Neural cell (in vitro differentiated cells): ENCODE data around the gene DRAP1. TPM values are rescaled to one million over a fixed set of nuclear protein-coding genes. Genes with fewer than 3 reads are reported as not detected.
"Not testable (repeated sequence)": the region's sequence is repeated elsewhere in the genome, so short reads cannot be mapped to it uniquely, and the experiment has no call there.

Experiments used
- H2AFZ ChIP-seq: fragments of 200-600, 300-800 bp; sonication (generic), shearing (Covaris generic); 2 replicates; pipeline ENCODE4 v1.6.0; 2014; ENCODE audit warnings: low read depth, mild to moderate bottlenecking, antibody characterized with exemption, low read length, moderate library complexity
- H3F3A ChIP-seq: fragments of 200-600 bp; shearing (Covaris generic); 2 replicates; pipeline ENCODE4 v1.6.1; 2016; ENCODE audit warnings: mild to moderate bottlenecking, moderate library complexity, mixed read lengths, antibody characterized with exemption, low read length; ENCODE audit not compliant: insufficient read depth, poor library complexity, severe bottlenecking
- H3K27ac ChIP-seq: fragments of 200-600, 300-800 bp; sonication (generic), shearing (Covaris generic); 2 replicates; pipeline ENCODE4 v1.5.1; 2014; ENCODE audit warnings: mild to moderate bottlenecking, low read length, moderate library complexity
- H3K27me3 ChIP-seq: fragments of 300-800, 200-600 bp; sonication (generic), shearing (Covaris generic); 2 replicates; pipeline ENCODE4 v1.6.0; 2014; ENCODE audit warnings: mild to moderate bottlenecking, low read depth, low read length, moderate library complexity; ENCODE audit not compliant: insufficient read depth
- H3K36me3 ChIP-seq: fragments of 300-800, 200-600 bp; sonication (generic), shearing (Covaris generic); 2 replicates; pipeline ENCODE4 v1.5.1; 2014; ENCODE audit warnings: mild to moderate bottlenecking, antibody characterized with exemption, low read length, moderate library complexity; ENCODE audit not compliant: insufficient read depth
- H3K4me2 ChIP-seq: fragments of 300-800, 200-600 bp; sonication (generic), shearing (Covaris generic); 2 replicates; pipeline ENCODE4 v1.6.0; 2014; ENCODE audit warnings: mild to moderate bottlenecking, low read length
- H3K4me3 ChIP-seq: fragments of 300-800, 200-600 bp; sonication (generic), shearing (Covaris generic); 2 replicates; pipeline ENCODE4 v1.5.1; 2014; ENCODE audit warnings: mild to moderate bottlenecking, low read length, moderate library complexity
- H3K79me2 ChIP-seq: fragments of 200-600 bp; shearing (Covaris generic); replicated peaks from 2 replicates; pipeline ENCODE4 v1.6.0; 2014; ENCODE audit warnings: mild to moderate bottlenecking, low read length, moderate library complexity; ENCODE audit not compliant: insufficient read depth
- H3K9ac ChIP-seq: fragments of 300-800, 200-600 bp; sonication (generic), shearing (Covaris generic); 2 replicates; pipeline ENCODE4 v1.6.1; 2016; ENCODE audit warnings: mild to moderate bottlenecking, low read length, mixed read lengths
- H3K9me2 ChIP-seq: fragments of 200-600 bp; shearing (Covaris generic); 2 replicates; pipeline ENCODE4 v1.6.1; 2016; ENCODE audit warnings: mild to moderate bottlenecking, low read length, mixed read lengths; ENCODE audit not compliant: insufficient read depth
- H3K9me3 ChIP-seq: fragments of 200-600, 300-800 bp; sonication (generic), shearing (Covaris generic); 2 replicates; pipeline ENCODE4 v1.6.1; 2016; ENCODE audit warnings: mild to moderate bottlenecking, mixed run types, low read length, moderate library complexity, mixed read lengths
- H4K20me1 ChIP-seq: fragments of 200-600 bp; shearing (Covaris generic); 2 replicates; pipeline ENCODE4 v1.6.1; 2016; ENCODE audit warnings: mild to moderate bottlenecking, mixed run types; ENCODE audit not compliant: insufficient read depth
- EZH2 ChIP-seq: fragments of 200-600, 300-800 bp; shearing (Covaris generic), sonication (generic); IDR thresholded peaks from 2 replicates; pipeline ENCODE4 v1.6.1; 2014; ENCODE audit warnings: antibody characterized with exemption, low read length, borderline replicate concordance, mild to moderate bottlenecking; ENCODE audit not compliant: insufficient read depth, poor library complexity, severe bottlenecking
- MXI1 ChIP-seq: fragments of 450-650 bp; conservative IDR thresholded peaks from 2 replicates; pipeline ENCODE4 v1.6.1; 2014; ENCODE audit warnings: antibody characterized with exemption, mild to moderate bottlenecking; ENCODE audit not compliant: poor library complexity, severe bottlenecking
- POLR2AphosphoS5 ChIP-seq: IDR thresholded peaks from 2 replicates; pipeline ENCODE4 v1.6.1; 2012
- RAD21 ChIP-seq: fragments of 450-650 bp; conservative IDR thresholded peaks from 2 replicates; pipeline ENCODE4 v1.6.1; 2014; ENCODE audit warnings: antibody characterized with exemption, mild to moderate bottlenecking, moderate library complexity
- SMC3 ChIP-seq: fragments of 450-650 bp; conservative IDR thresholded peaks from 2 replicates; pipeline ENCODE4 v1.6.1; 2014; ENCODE audit warnings: antibody characterized with exemption, mild to moderate bottlenecking, moderate library complexity; ENCODE audit not compliant: poor library complexity
- polyA plus RNA-seq: library from polyadenylated mRNA; depleted of rRNA; stranded (reverse); fragments of >200 nt; gene quantifications from 2 replicates; pipeline ENCODE4 v1.2.3, GENCODE V29; 2014
- TF ChIP-seq, protein P1 (sequence below): fragments of 450-650 bp; IDR thresholded peaks from 2 replicates; pipeline ENCODE4 v1.5.1; 2014; ENCODE audit warnings: antibody characterized with exemption, mild to moderate bottlenecking, moderate library complexity; ENCODE audit not compliant: poor library complexity, severe bottlenecking
- TF ChIP-seq, protein P2 (sequence below): IDR thresholded peaks from 2 replicates; pipeline ENCODE4 v1.6.1; 2012; ENCODE audit warnings: borderline replicate concordance

DRAP1 gene
- polyA plus RNA-seq, 1 donor from 2014 or later, result 242 TPM

- Histone ChIP-seq H3K36me3 (no peaks in the 10 kb centered on the region), H2AFZ (no peak overlapping the region), H3K9me2 (no peaks in the 10 kb centered on the region), H3K4me2 (peak overlapping the region; percentile 84), H3K27me3 (no peaks in the 10 kb centered on the region), H3K79me2 (peaks cover 5% of the 10 kb centered on the region), H3K9me3 (no peaks in the 10 kb centered on the region), H3F3A (peaks cover 4% of the 10 kb centered on the region), H3K4me3 (peak overlapping the region; percentile 85), H4K20me1 (no peaks in the 10 kb centered on the region), H3K27ac (peak overlapping the region; percentile 83), H3K9ac (peak overlapping the region; percentile 90)
- no peak for TF ChIP-seq EZH2
- TF ChIP-seq, protein P1, sequence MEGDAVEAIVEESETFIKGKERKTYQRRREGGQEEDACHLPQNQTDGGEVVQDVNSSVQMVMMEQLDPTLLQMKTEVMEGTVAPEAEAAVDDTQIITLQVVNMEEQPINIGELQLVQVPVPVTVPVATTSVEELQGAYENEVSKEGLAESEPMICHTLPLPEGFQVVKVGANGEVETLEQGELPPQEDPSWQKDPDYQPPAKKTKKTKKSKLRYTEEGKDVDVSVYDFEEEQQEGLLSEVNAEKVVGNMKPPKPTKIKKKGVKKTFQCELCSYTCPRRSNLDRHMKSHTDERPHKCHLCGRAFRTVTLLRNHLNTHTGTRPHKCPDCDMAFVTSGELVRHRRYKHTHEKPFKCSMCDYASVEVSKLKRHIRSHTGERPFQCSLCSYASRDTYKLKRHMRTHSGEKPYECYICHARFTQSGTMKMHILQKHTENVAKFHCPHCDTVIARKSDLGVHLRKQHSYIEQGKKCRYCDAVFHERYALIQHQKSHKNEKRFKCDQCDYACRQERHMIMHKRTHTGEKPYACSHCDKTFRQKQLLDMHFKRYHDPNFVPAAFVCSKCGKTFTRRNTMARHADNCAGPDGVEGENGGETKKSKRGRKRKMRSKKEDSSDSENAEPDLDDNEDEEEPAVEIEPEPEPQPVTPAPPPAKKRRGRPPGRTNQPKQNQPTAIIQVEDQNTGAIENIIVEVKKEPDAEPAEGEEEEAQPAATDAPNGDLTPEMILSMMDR, result peak; percentile 51
These were observed 27.7 kb upstream of the DRAP1 start for GRCh38 chr11:65891219-65892136.

GRCh38 chr11:65892137-65892540 lies 27.1 kb upstream of the DRAP1 start:
- Histone ChIP-seq H3K9ac (peak overlapping the region; percentile 90), H3K4me3 (peak overlapping the region; percentile 85)
- H2AFZ ChIP-seq, H3K27ac ChIP-seq, H3K4me2 ChIP-seq, H3K9me2 ChIP-seq, H3K27me3 ChIP-seq, H3K79me2 ChIP-seq, H3K9me3 ChIP-seq, H4K20me1 ChIP-seq, H3K36me3 ChIP-seq, H3F3A ChIP-seq: not testable (repeated sequence)

DNA sequence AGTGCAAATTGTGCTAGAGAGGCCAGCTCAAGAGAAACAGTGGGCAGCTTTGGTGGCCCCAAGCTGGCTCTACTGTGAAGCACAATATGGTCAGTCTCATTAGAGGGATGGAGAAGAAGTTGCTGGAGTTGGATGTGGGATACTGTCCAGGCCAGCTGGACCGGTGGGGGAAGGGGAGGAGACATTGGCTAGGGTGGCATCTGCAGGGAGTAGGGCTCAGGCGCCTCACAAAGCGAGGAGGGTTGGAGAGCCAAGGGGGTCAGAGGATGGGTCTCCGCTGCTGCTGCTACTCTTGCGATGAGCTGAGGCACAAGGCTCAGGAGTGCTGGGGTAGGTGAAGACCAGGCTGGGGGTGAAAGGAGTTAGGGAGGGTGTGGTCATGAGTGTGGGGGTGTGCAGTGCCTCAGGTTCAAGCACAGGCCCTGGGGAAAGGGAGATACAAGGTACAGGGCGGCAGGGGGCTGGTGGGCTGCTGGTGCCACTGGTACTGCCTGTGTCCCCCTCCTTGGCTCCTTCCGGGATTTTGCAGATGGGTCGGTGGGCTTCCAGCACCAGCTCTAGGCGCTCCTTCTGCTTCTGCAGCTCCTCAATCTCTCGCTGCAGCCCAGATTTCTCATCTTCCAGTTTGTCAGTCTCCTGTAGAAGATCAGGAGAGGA lies 26.4 kb upstream of the DRAP1 start:
- H3K36me3 ChIP-seq, result no peaks in the 10 kb centered on the region
- H3K4me3 ChIP-seq, result peak overlapping the region; percentile 85

GRCh38 chr11:65894034-65894591 lies 25.1 kb upstream of the DRAP1 start:
- TF ChIP-seq POLR2AphosphoS5 (no peak), SMC3 (no peak), RAD21 (no peak), MXI1 (no peak)
- TF ChIP-seq, protein P2, sequence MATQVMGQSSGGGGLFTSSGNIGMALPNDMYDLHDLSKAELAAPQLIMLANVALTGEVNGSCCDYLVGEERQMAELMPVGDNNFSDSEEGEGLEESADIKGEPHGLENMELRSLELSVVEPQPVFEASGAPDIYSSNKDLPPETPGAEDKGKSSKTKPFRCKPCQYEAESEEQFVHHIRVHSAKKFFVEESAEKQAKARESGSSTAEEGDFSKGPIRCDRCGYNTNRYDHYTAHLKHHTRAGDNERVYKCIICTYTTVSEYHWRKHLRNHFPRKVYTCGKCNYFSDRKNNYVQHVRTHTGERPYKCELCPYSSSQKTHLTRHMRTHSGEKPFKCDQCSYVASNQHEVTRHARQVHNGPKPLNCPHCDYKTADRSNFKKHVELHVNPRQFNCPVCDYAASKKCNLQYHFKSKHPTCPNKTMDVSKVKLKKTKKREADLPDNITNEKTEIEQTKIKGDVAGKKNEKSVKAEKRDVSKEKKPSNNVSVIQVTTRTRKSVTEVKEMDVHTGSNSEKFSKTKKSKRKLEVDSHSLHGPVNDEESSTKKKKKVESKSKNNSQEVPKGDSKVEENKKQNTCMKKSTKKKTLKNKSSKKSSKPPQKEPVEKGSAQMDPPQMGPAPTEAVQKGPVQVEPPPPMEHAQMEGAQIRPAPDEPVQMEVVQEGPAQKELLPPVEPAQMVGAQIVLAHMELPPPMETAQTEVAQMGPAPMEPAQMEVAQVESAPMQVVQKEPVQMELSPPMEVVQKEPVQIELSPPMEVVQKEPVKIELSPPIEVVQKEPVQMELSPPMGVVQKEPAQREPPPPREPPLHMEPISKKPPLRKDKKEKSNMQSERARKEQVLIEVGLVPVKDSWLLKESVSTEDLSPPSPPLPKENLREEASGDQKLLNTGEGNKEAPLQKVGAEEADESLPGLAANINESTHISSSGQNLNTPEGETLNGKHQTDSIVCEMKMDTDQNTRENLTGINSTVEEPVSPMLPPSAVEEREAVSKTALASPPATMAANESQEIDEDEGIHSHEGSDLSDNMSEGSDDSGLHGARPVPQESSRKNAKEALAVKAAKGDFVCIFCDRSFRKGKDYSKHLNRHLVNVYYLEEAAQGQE, result no peak
- H3K27ac ChIP-seq, result no peak overlapping the region
- no peaks in the 10 kb centered on the region for H3K36me3 ChIP-seq
- peak overlapping the region; percentile 26 for H3K9ac ChIP-seq
- H3K9me2 ChIP-seq, result no peaks in the 10 kb centered on the region
- H3K79me2 ChIP-seq, result no peaks in the 10 kb centered on the region
- no peak overlapping the region for H3K4me2 ChIP-seq
- peaks cover 4% of the 10 kb centered on the region for H3F3A ChIP-seq
- no peaks in the 10 kb centered on the region for H4K20me1 ChIP-seq
- peaks cover 17% of the 10 kb centered on the region for H3K27me3 ChIP-seq
- H3K9me3 ChIP-seq, result no peaks in the 10 kb centered on the region
- H3K4me3 ChIP-seq, result no peak overlapping the region
- no peak overlapping the region for H2AFZ ChIP-seq

More for the DNA sequence above, 26.4 kb upstream of the DRAP1 start:
- TF ChIP-seq MXI1 (no peak), POLR2AphosphoS5 (no peak)
- no peak overlapping the region for H2AFZ ChIP-seq
- H3K4me2 ChIP-seq, result no peak overlapping the region
- no peaks in the 10 kb centered on the region for H3K79me2 ChIP-seq
- no peak overlapping the region for H3K9ac ChIP-seq
- no peaks in the 10 kb centered on the region for H3K9me3 ChIP-seq
- H3K27ac ChIP-seq, result no peak overlapping the region
- H3K27me3 ChIP-seq, result peaks cover 5% of the 10 kb centered on the region
- H3F3A ChIP-seq, result peaks cover 4% of the 10 kb centered on the region
- no peaks in the 10 kb centered on the region for H3K9me2 ChIP-seq
- no peaks in the 10 kb centered on the region for H4K20me1 ChIP-seq
